Stimulated activated naive B cell treated with anti-CD40 and anti-IgM and Interleukin-4, amounts not matched to agents 10 μg/mL and 1 μg/mL and 100 μg/mL, for 72 hours (primary cell): ENCODE measurements around the gene IL17RB.
A peak's percentile ranks its signal among the peaks of the same experiment; 100 is the strongest.

ENCODE experiments used
- ATAC-seq, 2 donors: fragments of 150-1000 bp; cut with Tn5 transposase; replicated peaks; 2 replicates each; pipeline ENCODE4 v1.10.0; 2021; ENCODE audit warnings: moderate library complexity in 1 of 2
- DNase-seq: peaks from one replicate; pipeline ENCODE4 v3.0.0; 2021
- H3K27ac Mint-ChIP-seq: one replicate; pipeline ENCODE4 v1.8.0; 2022; ENCODE audit warnings: mild to moderate bottlenecking, mixed read lengths
- H3K27me3 Mint-ChIP-seq, 2 donors: one replicate each; pipeline ENCODE4 v1.8.0; 2022; ENCODE audit warnings: mixed read lengths in 2 of 2
- H3K36me3 Mint-ChIP-seq, 2 donors: one replicate each; pipeline ENCODE4 v1.8.0; 2022; ENCODE audit warnings: mixed read lengths in 2 of 2, mild to moderate bottlenecking in 1 of 2
- H3K4me1 Mint-ChIP-seq, 2 donors: one replicate each; pipeline ENCODE4 v1.8.0; 2022; ENCODE audit warnings: mixed read lengths in 2 of 2, mild to moderate bottlenecking in 1 of 2
- H3K4me3 Mint-ChIP-seq, 2 donors: one replicate each; pipeline ENCODE4 v1.8.0; 2022; ENCODE audit warnings: mild to moderate bottlenecking in 2 of 2, mixed read lengths in 2 of 2, moderate library complexity in 1 of 2
- H3K9me3 Mint-ChIP-seq, 2 donors: one replicate each; pipeline ENCODE4 v1.8.0; 2022; ENCODE audit warnings: mixed read lengths in 2 of 2, mild to moderate bottlenecking in 1 of 2

Gene IL17RB

GRCh38 chr3:53829605-53830004 is 16.8 kb upstream of the IL17RB start:
- Mint-ChIP-seq H3K27ac (no peak overlapping the region), H3K4me1 (peaks cover 5 to 12% of the 10 kb centered on the region in 2 donors), H3K9me3 (no peaks in the 10 kb centered on the region), H3K36me3 (peaks cover 30 to 58% of the 10 kb centered on the region in 2 donors), H3K4me3 (no peak overlapping the region), H3K27me3 (peaks cover 0 to 16% of the 10 kb centered on the region in 2 donors)
- ATAC-seq: no peak
- no peak for DNase-seq

- H3K9me3 Mint-ChIP-seq: no peaks in the 10 kb centered on the region
- H3K4me1 Mint-ChIP-seq: peaks cover 5 to 10% of the 10 kb centered on the region in 2 donors
- H3K27me3 Mint-ChIP-seq: peaks cover 0 to 4% of the 10 kb centered on the region in 2 donors
- ATAC-seq (no peak), DNase-seq (no peak)
- H3K27ac Mint-ChIP-seq: no peak overlapping the region
- H3K4me3 Mint-ChIP-seq: no peak overlapping the region
- peaks cover 27 to 51% of the 10 kb centered on the region in 2 donors for H3K36me3 Mint-ChIP-seq
Measured at GRCh38 chr3:53830944-53831343, 15.4 kb upstream of the IL17RB start.

GRCh38 chr3:53833053-53833645 is 13.2 kb upstream of the IL17RB start:
- no peak for DNase-seq
- H3K9me3 Mint-ChIP-seq: no peaks in the 10 kb centered on the region
- H3K4me3 Mint-ChIP-seq: no peak overlapping the region
- peaks cover 3 to 5% of the 10 kb centered on the region in 2 donors for H3K4me1 Mint-ChIP-seq
- H3K27ac Mint-ChIP-seq: no peak overlapping the region
- peaks cover 2 to 4% of the 10 kb centered on the region in 2 donors for H3K27me3 Mint-ChIP-seq
- H3K36me3 Mint-ChIP-seq: peaks cover 30 to 46% of the 10 kb centered on the region in 2 donors
- no peak for ATAC-seq

GRCh38 chr3:53833700-53834099 is 12.7 kb upstream of the IL17RB start:
- peaks cover 33 to 48% of the 10 kb centered on the region in 2 donors for H3K36me3 Mint-ChIP-seq
- ATAC-seq (no peak), DNase-seq (no peak)
- H3K9me3 Mint-ChIP-seq: no peaks in the 10 kb centered on the region
- H3K27ac Mint-ChIP-seq: no peak overlapping the region
- peaks cover 3 to 6% of the 10 kb centered on the region in 2 donors for H3K4me1 Mint-ChIP-seq
- no peak overlapping the region for H3K4me3 Mint-ChIP-seq
- H3K27me3 Mint-ChIP-seq: peaks cover 4 to 9% of the 10 kb centered on the region in 2 donors

- H3K9me3 Mint-ChIP-seq: no peaks in the 10 kb centered on the region
- no peak for DNase-seq
- no peak for ATAC-seq
- H3K4me3 Mint-ChIP-seq: no peak overlapping the region
- no peak overlapping the region for H3K27ac Mint-ChIP-seq
- H3K36me3 Mint-ChIP-seq: peaks cover 40 to 51% of the 10 kb centered on the region in 2 donors
- peaks cover 3 to 15% of the 10 kb centered on the region in 2 donors for H3K4me1 Mint-ChIP-seq
- peaks cover 4 to 18% of the 10 kb centered on the region in 2 donors for H3K27me3 Mint-ChIP-seq
Measured at GRCh38 chr3:53834429-53835095, 11.8 kb upstream of the IL17RB start.

- Mint-ChIP-seq H3K36me3 (peaks cover 38 to 49% of the 10 kb centered on the region in 2 donors), H3K9me3 (no peaks in the 10 kb centered on the region), H3K27ac (no peak overlapping the region), H3K27me3 (peaks cover 8 to 24% of the 10 kb centered on the region in 2 donors), H3K4me1 (peaks cover 3 to 19% of the 10 kb centered on the region in 2 donors), H3K4me3 (no peak overlapping the region)
- DNase-seq (no peak), ATAC-seq (no peak)
Measured at GRCh38 chr3:53835257-53835656, 11.1 kb upstream of the IL17RB start.

GRCh38 chr3:53836084-53836872 is 10.1 kb upstream of the IL17RB start:
- H3K4me1 Mint-ChIP-seq: peaks cover 4 to 19% of the 10 kb centered on the region in 2 donors
- H3K9me3 Mint-ChIP-seq: no peaks in the 10 kb centered on the region
- H3K36me3 Mint-ChIP-seq: peaks cover 43 to 52% of the 10 kb centered on the region in 2 donors
- no peak overlapping the region for H3K4me3 Mint-ChIP-seq
- peaks cover 8 to 24% of the 10 kb centered on the region in 2 donors for H3K27me3 Mint-ChIP-seq
- DNase-seq: no peak
- no peak overlapping the region for H3K27ac Mint-ChIP-seq
- no peak for ATAC-seq

GRCh38 chr3:53837331-53837730 is 9.0 kb upstream of the IL17RB start:
- Mint-ChIP-seq H3K4me1 (peaks cover 7 to 21% of the 10 kb centered on the region in 2 donors), H3K27ac (no peak overlapping the region), H3K27me3 (peaks cover 8 to 24% of the 10 kb centered on the region in 2 donors), H3K36me3 (peaks cover 42 to 55% of the 10 kb centered on the region in 2 donors), H3K9me3 (no peaks in the 10 kb centered on the region), H3K4me3 (no peak overlapping the region)
- DNase-seq: no peak
- ATAC-seq: no peak

GRCh38 chr3:53841296-53841695 is 5.1 kb upstream of the IL17RB start:
- Mint-ChIP-seq H3K4me1 (peaks cover 32 to 49% of the 10 kb centered on the region in 2 donors), H3K27ac (peak overlapping the region; percentile 14), H3K4me3 (no peak overlapping the region), H3K36me3 (peaks cover 39 to 51% of the 10 kb centered on the region in 2 donors), H3K27me3 (peaks cover 13 to 41% of the 10 kb centered on the region in 2 donors), H3K9me3 (no peaks in the 10 kb centered on the region)
- no peak for ATAC-seq
- DNase-seq: no peak

- Mint-ChIP-seq H3K27ac (peak overlapping the region; percentile 74), H3K9me3 (no peaks in the 10 kb centered on the region), H3K4me3 (peak overlapping the region; percentile 13 to 88), H3K36me3 (peaks cover 39 to 48% of the 10 kb centered on the region in 2 donors), H3K27me3 (peaks cover 13 to 53% of the 10 kb centered on the region in 2 donors), H3K4me1 (peaks cover 33 to 55% of the 10 kb centered on the region in 2 donors)
- no peak for DNase-seq
- peak in 1 of 2 donors; percentile 1 for ATAC-seq
Measured at GRCh38 chr3:53842436-53843194, 3.8 kb upstream of the IL17RB start.

- Mint-ChIP-seq H3K4me3 (peak overlapping the region; percentile 61 to 88), H3K27ac (peak overlapping the region; percentile 74), H3K4me1 (peaks cover 36 to 60% of the 10 kb centered on the region in 2 donors), H3K27me3 (peaks cover 10 to 52% of the 10 kb centered on the region in 2 donors), H3K9me3 (no peaks in the 10 kb centered on the region), H3K36me3 (peaks cover 38 to 45% of the 10 kb centered on the region in 2 donors)
- peak; percentile 65 for DNase-seq
- ATAC-seq: peak; percentile 66 to 69
Measured at GRCh38 chr3:53843195-53844177, 2.9 kb upstream of the IL17RB start.

- Mint-ChIP-seq H3K4me3 (peak overlapping the region; percentile 61 to 88), H3K27me3 (peaks cover 16 to 49% of the 10 kb centered on the region in 2 donors), H3K4me1 (peaks cover 40 to 57% of the 10 kb centered on the region in 2 donors), H3K27ac (peak overlapping the region; percentile 74), H3K36me3 (peaks cover 36 to 42% of the 10 kb centered on the region in 2 donors), H3K9me3 (no peaks in the 10 kb centered on the region)
- peak; percentile 21 to 23 for ATAC-seq
- DNase-seq: no peak
Measured at GRCh38 chr3:53844262-53845102, 1.9 kb upstream of the IL17RB start.
